Measurements from ENCODE around the gene BAHD1. TPM values are rescaled to one million over a fixed set of nuclear protein-coding genes. Genes with fewer than 3 reads are reported as not detected.

The BAHD1 gene
- total RNA-seq, 1 experiment from 2014 or later, result 11.4 TPM

GRCh38 chr15:40513609-40514008 lies 72.9 kb downstream of the BAHD1 start:
- no peak overlapping the region for H3K4me3 ChIP-seq
- no peak for DNase-seq (ENCODE audit: low read depth in 1 of 2, low spot score in 2 of 2)
- peaks cover 6% of the 10 kb centered on the region; the same call in 1 of the 2 replicates for H3K27me3 ChIP-seq (replicated peaks)
- H3K27ac ChIP-seq, result no peak overlapping the region
- H3K9me3 ChIP-seq (replicated peaks), result no peaks in the 10 kb centered on the region; the same call in 1 of the 2 replicates
- no peaks in the 10 kb centered on the region for H3K36me3 ChIP-seq
- H3K4me1 ChIP-seq (replicated peaks), result peaks cover 9% of the 10 kb centered on the region

GRCh38 chr15:40516322-40516721 lies 75.6 kb downstream of the BAHD1 start:
- no peak for DNase-seq (ENCODE audit: low read depth in 1 of 2, low spot score in 2 of 2)
- no peaks in the 10 kb centered on the region; the same call in 1 of the 2 replicates for H3K9me3 ChIP-seq (replicated peaks)
- peaks cover 7% of the 10 kb centered on the region for H3K4me1 ChIP-seq (replicated peaks)
- no peak overlapping the region for H3K27ac ChIP-seq
- 0 out of 2 replicates have a peak, but pooled peaks cover 2% of the 10 kb centered on the region for H3K27me3 ChIP-seq (replicated peaks)
- H3K36me3 ChIP-seq, result no peaks in the 10 kb centered on the region
- H3K4me3 ChIP-seq, result no peak overlapping the region

Other genes with a start within 250 kb of the BAHD1 start
- 0.05 and 0.09 TPM in 2 replicates for gene PAK6, start 201.9 kb upstream of the BAHD1 start, total RNA-seq (2014; rRNA removed; shearing (Covaris generic))
- gene ANKRD63, start 157.9 kb upstream of the BAHD1 start, total RNA-seq (2014; rRNA removed; shearing (Covaris generic)), result 11.4 and 13.6 TPM in 2 replicates
- gene PLCB2, start 133.0 kb upstream of the BAHD1 start, total RNA-seq (2014; rRNA removed; shearing (Covaris generic)), result 34.8 and 61.9 TPM in 2 replicates
- gene INAFM2, start 117.3 kb upstream of the BAHD1 start, total RNA-seq (2014; rRNA removed; shearing (Covaris generic)), result 89.8 and 101 TPM in 2 replicates
- gene CCDC9B, start 100.0 kb upstream of the BAHD1 start, total RNA-seq (2014; rRNA removed; shearing (Covaris generic)), result 29.5 and 39.0 TPM in 2 replicates
- gene PHGR1, start 89.9 kb upstream of the BAHD1 start, total RNA-seq (2014; rRNA removed; shearing (Covaris generic)), result not detected in 2 replicates
- 0.21 and 0.28 TPM in 2 replicates for gene DISP2, start 82.7 kb upstream of the BAHD1 start, total RNA-seq (2014; rRNA removed; shearing (Covaris generic))
- gene KNSTRN, start 58.2 kb upstream of the BAHD1 start, total RNA-seq (2014; rRNA removed; shearing (Covaris generic)), result 63.7 and 96.6 TPM in 2 replicates
- 22.3 and 25.3 TPM in 2 replicates for gene IVD, start 35.2 kb upstream of the BAHD1 start, total RNA-seq (2014; rRNA removed; shearing (Covaris generic))
- gene CHST14, start 30.0 kb downstream of the BAHD1 start, total RNA-seq (2014; rRNA removed; shearing (Covaris generic)), result 28.7 and 30.2 TPM in 2 replicates
- gene CCDC32, start 124.1 kb downstream of the BAHD1 start, total RNA-seq (2014; rRNA removed; shearing (Covaris generic)), result 20.2 and 24.4 TPM in 2 replicates
- gene RPUSD2, start 128.3 kb downstream of the BAHD1 start, total RNA-seq (2014; rRNA removed; shearing (Covaris generic)), result 16.4 and 25.9 TPM in 2 replicates
- 83.2 and 88.4 TPM in 2 replicates for gene KNL1, start 153.3 kb downstream of the BAHD1 start, total RNA-seq (2014; rRNA removed; shearing (Covaris generic))

All from SJSA1 (cell line).